Spleen (tissue), 7 donors: ENCODE measurements around the gene FBXO5.

Experiments
- CTCF ChIP-seq, 11 experiments: fragments of 200-600 bp in 7 of 11; fragments of 450-650 bp in 4 of 11; sonication (generic) in 4 of 11; IDR thresholded peaks in 8 of 11; conservative IDR thresholded peaks in 3 of 11; 1 replicate in 7 of 11; 2 replicates in 4 of 11; pipeline versions ENCODE4 v1.4.0 to v1.8.0; 2016 to 2021; ENCODE audit warnings: antibody characterized with exemption in 11 of 11, inconsistent platforms in 4 of 11, mild to moderate bottlenecking in 1 of 11
- POLR2A ChIP-seq, 3 donors: fragments of 450-650 bp; IDR thresholded peaks; one replicate each; pipeline ENCODE4 v1.5.1; 2017; ENCODE audit warnings: antibody characterized with exemption in 3 of 3, mild to moderate bottlenecking in 1 of 3
- POLR2AphosphoS5 ChIP-seq, 3 donors: sonication (generic); formaldehyde crosslinking; IDR thresholded peaks; one replicate each; pipeline ENCODE4 v1.5.1; 2017; ENCODE audit warnings: antibody characterized with exemption in 3 of 3
- donor health status: DM: no; HTN: no; CAD: no; lungs with moderate emphysema.
- donor health status: DM: no; HTN: no; CAD: no.
- donor health status: DM: no; HTN: no; CAD: no.

DNA sequence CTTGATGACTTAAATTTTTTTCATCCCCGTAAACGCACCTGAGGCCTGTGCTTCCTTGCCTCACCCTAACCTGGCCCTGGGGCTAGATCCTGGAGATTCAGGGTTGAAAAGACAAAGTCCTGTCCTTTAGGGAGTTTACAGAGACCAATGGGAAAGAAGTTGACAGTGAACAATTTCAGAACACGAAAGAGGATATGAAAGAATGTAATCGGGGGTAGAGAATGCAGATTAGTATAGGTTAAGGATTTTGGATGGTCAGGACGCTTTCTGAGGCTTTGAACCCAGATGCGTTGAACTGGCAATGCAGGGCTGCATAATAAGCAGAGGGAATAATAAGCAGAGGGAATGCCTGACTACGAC is 1.7 kb upstream of the FBXO5 start:
- TF ChIP-seq POLR2A (IDR thresholded peaks at IDR 0.05) (no peak), CTCF (IDR thresholded peaks at IDR 0.05 in 8 of 11, conservative IDR thresholded peaks at IDR 0.05 in 3 of 11) (no peak), POLR2AphosphoS5 (IDR thresholded peaks at IDR 0.05) (no peak)
